Measurements from ENCODE around the gene PACRG. TPM values are rescaled to one million over a fixed set of nuclear protein-coding genes. Genes with fewer than 3 reads are reported as not detected.

The PACRG gene
- total and polyA plus RNA-seq, 2 of the 13 experiments (the other 11 are each of a cell fraction or from before 2014, with no cell fraction given), result 0.13 TPM; not detected in 1

DNA sequence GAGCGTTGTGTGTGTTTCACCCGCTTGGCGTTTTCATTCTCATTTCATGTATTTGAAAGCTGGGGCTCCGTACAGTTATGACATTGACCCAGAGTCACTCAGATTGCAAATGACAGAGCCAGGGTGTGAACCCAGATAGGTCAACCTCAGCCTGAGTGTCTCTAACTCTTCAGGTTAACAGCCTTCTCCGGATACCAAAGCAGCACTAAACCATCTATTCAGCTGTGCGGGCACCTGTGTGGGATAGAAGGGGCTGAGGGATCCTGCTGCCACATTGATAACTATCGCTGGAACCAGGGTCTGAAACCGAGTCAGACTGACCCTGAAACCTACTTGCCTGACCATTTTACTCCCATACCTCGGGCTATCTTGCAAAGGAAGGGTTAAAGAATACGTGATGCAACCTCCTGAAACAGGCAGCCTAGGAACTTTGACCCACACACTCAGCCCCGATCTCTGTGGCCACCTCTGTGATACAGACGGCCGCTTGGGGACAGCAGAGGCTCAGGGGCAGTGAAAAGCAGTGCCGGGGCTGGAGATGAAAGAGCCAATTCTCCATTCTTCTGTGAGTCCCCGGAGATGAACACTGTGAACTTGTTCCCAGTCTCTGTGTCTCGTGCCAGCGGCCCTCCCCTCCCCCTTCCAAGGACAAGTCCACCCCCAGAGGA, 453.2 kb downstream of the PACRG start (continued):
- TF ChIP-seq, protein P1, sequence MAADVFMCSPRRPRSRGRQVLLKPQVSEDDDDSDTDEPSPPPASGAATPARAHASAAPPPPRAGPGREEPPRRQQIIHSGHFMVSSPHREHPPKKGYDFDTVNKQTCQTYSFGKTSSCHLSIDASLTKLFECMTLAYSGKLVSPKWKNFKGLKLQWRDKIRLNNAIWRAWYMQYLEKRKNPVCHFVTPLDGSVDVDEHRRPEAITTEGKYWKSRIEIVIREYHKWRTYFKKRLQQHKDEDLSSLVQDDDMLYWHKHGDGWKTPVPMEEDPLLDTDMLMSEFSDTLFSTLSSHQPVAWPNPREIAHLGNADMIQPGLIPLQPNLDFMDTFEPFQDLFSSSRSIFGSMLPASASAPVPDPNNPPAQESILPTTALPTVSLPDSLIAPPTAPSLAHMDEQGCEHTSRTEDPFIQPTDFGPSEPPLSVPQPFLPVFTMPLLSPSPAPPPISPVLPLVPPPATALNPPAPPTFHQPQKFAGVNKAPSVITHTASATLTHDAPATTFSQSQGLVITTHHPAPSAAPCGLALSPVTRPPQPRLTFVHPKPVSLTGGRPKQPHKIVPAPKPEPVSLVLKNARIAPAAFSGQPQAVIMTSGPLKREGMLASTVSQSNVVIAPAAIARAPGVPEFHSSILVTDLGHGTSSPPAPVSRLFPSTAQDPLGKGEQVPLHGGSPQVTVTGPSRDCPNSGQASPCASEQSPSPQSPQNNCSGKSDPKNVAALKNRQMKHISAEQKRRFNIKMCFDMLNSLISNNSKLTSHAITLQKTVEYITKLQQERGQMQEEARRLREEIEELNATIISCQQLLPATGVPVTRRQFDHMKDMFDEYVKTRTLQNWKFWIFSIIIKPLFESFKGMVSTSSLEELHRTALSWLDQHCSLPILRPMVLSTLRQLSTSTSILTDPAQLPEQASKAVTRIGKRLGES (CRISPR knock-in tag; IDR thresholded peaks at IDR 0.05; ENCODE audit: borderline replicate concordance), result no peak
- TF ChIP-seq, protein P2, sequence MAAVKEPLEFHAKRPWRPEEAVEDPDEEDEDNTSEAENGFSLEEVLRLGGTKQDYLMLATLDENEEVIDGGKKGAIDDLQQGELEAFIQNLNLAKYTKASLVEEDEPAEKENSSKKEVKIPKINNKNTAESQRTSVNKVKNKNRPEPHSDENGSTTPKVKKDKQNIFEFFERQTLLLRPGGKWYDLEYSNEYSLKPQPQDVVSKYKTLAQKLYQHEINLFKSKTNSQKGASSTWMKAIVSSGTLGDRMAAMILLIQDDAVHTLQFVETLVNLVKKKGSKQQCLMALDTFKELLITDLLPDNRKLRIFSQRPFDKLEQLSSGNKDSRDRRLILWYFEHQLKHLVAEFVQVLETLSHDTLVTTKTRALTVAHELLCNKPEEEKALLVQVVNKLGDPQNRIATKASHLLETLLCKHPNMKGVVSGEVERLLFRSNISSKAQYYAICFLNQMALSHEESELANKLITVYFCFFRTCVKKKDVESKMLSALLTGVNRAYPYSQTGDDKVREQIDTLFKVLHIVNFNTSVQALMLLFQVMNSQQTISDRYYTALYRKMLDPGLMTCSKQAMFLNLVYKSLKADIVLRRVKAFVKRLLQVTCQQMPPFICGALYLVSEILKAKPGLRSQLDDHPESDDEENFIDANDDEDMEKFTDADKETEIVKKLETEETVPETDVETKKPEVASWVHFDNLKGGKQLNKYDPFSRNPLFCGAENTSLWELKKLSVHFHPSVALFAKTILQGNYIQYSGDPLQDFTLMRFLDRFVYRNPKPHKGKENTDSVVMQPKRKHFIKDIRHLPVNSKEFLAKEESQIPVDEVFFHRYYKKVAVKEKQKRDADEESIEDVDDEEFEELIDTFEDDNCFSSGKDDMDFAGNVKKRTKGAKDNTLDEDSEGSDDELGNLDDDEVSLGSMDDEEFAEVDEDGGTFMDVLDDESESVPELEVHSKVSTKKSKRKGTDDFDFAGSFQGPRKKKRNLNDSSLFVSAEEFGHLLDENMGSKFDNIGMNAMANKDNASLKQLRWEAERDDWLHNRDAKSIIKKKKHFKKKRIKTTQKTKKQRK (IDR thresholded peaks at IDR 0.05; ENCODE audit: low read length), result no peak
- TF ChIP-seq FOXK2 (IDR thresholded peaks at IDR 0.05), result no peak
- TF ChIP-seq ZBTB1 (CRISPR knock-in tag; IDR thresholded peaks at IDR 0.05; ENCODE audit: borderline replicate concordance), result no peak
- peak; percentile 61; the same call in 1 of the 2 replicates for TF ChIP-seq GLI4 (CRISPR knock-in tag; IDR thresholded peaks at IDR 0.05; ENCODE audit: borderline replicate concordance)
- TF ChIP-seq RARG (CRISPR knock-in tag; IDR thresholded peaks at IDR 0.05; ENCODE audit: low read depth), result no peak
- TF ChIP-seq SIN3A (IDR thresholded peaks at IDR 0.05; ENCODE audit: borderline replicate concordance, low read depth, low read length), result no peak; the same call in 1 of the 2 replicates
- no peak for TF ChIP-seq ZFP37 (CRISPR knock-in tag; IDR thresholded peaks at IDR 0.05; ENCODE audit: borderline replicate concordance)
- no peak for TF ChIP-seq POLR2AphosphoS5 (IDR thresholded peaks at IDR 0.05; ENCODE audit: low read depth, low read length)
- 0 out of 2 replicates have a peak, but pooled peaks have one; percentile 28 for TF ChIP-seq ZFP36L1 (CRISPR knock-in tag; IDR thresholded peaks at IDR 0.05)
- TF ChIP-seq FOXA1 (IDR thresholded peaks at IDR 0.05), result no peak
- peak; percentile 46 for TF ChIP-seq FOXA1 (CRISPR knock-in tag; IDR thresholded peaks at IDR 0.05)
- TF ChIP-seq, protein P3, sequence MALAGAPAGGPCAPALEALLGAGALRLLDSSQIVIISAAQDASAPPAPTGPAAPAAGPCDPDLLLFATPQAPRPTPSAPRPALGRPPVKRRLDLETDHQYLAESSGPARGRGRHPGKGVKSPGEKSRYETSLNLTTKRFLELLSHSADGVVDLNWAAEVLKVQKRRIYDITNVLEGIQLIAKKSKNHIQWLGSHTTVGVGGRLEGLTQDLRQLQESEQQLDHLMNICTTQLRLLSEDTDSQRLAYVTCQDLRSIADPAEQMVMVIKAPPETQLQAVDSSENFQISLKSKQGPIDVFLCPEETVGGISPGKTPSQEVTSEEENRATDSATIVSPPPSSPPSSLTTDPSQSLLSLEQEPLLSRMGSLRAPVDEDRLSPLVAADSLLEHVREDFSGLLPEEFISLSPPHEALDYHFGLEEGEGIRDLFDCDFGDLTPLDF (CRISPR knock-in tag; IDR thresholded peaks at IDR 0.05), result no peak
- TF ChIP-seq CCDC6 (CRISPR knock-in tag; IDR thresholded peaks at IDR 0.05), result peak; percentile 50; the same call in 1 of the 2 replicates
- no peak for TF ChIP-seq ZNF552 (CRISPR knock-in tag; IDR thresholded peaks at IDR 0.05; ENCODE audit: borderline replicate concordance)
- no peak for TF ChIP-seq SMARCC2 (IDR thresholded peaks at IDR 0.05)
- no peak for TF ChIP-seq REL (CRISPR knock-in tag; conservative IDR thresholded peaks at IDR 0.05)
- TF ChIP-seq, protein P4, sequence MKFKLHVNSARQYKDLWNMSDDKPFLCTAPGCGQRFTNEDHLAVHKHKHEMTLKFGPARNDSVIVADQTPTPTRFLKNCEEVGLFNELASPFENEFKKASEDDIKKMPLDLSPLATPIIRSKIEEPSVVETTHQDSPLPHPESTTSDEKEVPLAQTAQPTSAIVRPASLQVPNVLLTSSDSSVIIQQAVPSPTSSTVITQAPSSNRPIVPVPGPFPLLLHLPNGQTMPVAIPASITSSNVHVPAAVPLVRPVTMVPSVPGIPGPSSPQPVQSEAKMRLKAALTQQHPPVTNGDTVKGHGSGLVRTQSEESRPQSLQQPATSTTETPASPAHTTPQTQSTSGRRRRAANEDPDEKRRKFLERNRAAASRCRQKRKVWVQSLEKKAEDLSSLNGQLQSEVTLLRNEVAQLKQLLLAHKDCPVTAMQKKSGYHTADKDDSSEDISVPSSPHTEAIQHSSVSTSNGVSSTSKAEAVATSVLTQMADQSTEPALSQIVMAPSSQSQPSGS (CRISPR knock-in tag; IDR thresholded peaks at IDR 0.05), result peak; percentile 98
- TF ChIP-seq, protein P5, sequence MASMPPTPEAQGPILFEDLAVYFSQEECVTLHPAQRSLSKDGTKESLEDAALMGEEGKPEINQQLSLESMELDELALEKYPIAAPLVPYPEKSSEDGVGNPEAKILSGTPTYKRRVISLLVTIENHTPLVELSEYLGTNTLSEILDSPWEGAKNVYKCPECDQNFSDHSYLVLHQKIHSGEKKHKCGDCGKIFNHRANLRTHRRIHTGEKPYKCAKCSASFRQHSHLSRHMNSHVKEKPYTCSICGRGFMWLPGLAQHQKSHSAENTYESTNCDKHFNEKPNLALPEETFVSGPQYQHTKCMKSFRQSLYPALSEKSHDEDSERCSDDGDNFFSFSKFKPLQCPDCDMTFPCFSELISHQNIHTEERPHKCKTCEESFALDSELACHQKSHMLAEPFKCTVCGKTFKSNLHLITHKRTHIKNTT (CRISPR knock-in tag; IDR thresholded peaks at IDR 0.05), result 0 out of 2 replicates have a peak, but pooled peaks have one; percentile 45
- 0 out of 2 replicates have a peak, but pooled peaks have one; percentile 55 for TF ChIP-seq ZNF510 (CRISPR knock-in tag; IDR thresholded peaks at IDR 0.05; ENCODE audit: low read depth)
